GM21576 (cell line): ENCODE measurements around the gene CCDC188.

ENCODE experiments used
- ATAC-seq: cut with Tn5 transposase; IDR thresholded peaks from one replicate; pipeline ENCODE4 v1.9.1; 2021; ENCODE audit warnings: mild to moderate bottlenecking, moderate library complexity; ENCODE audit not compliant: unreplicated experiment

CCDC188 gene

GRCh38 chr22:20150381-20151275 is at the start of gene CCDC188:
Gene CCDC188, minus strand, starts transcription at chr22:20151055. Its CDS starts 69 bp downstream, at chr22:20150986.
- no peak for ATAC-seq

GRCh38 chr22:20199906-20200305 is 49.1 kb upstream of the CCDC188 start:
- ATAC-seq, result no peak

- no peak for ATAC-seq
These were observed 48.6 kb upstream of the CCDC188 start for GRCh38 chr22:20199413-20199842.

- ATAC-seq, result no peak
These were observed 47.9 kb upstream of the CCDC188 start for GRCh38 chr22:20198557-20199319.

- no peak for ATAC-seq
These were observed 46.7 kb upstream of the CCDC188 start for GRCh38 chr22:20197407-20198030.

- no peak for ATAC-seq
These were observed 45.4 kb upstream of the CCDC188 start for GRCh38 chr22:20196094-20196842.

GRCh38 chr22:20194681-20195593 is 44.1 kb upstream of the CCDC188 start:
- ATAC-seq, result no peak

GRCh38 chr22:20193761-20194494 is 43.1 kb upstream of the CCDC188 start:
- ATAC-seq, result no peak

GRCh38 chr22:20192972-20193760 is 42.3 kb upstream of the CCDC188 start:
- no peak for ATAC-seq

GRCh38 chr22:20192293-20192971 is 41.6 kb upstream of the CCDC188 start:
- no peak for ATAC-seq

GRCh38 chr22:20191803-20192202 is 40.9 kb upstream of the CCDC188 start:
- no peak for ATAC-seq

- ATAC-seq, result no peak
These were observed 40.2 kb upstream of the CCDC188 start for GRCh38 chr22:20191000-20191515.

- no peak for ATAC-seq
These were observed 37.7 kb upstream of the CCDC188 start for GRCh38 chr22:20188567-20188877.

- ATAC-seq, result no peak
These were observed 37.1 kb upstream of the CCDC188 start for GRCh38 chr22:20187777-20188566.

GRCh38 chr22:20186871-20187546 is 36.2 kb upstream of the CCDC188 start:
- ATAC-seq, result no peak

GRCh38 chr22:20186183-20186870 is 35.5 kb upstream of the CCDC188 start:
- ATAC-seq, result no peak
